GM21619 (cell line): Measurements from ENCODE around the gene MTUS2.

Experiments used
- ATAC-seq: cut with Tn5 transposase; IDR thresholded peaks from one replicate; pipeline ENCODE4 v1.9.1; 2021; ENCODE audit not compliant: unreplicated experiment

Gene MTUS2

GRCh38 chr13:29021717-29022116, 201.6 kb downstream of the MTUS2 start:
- no peak for ATAC-seq

GRCh38 chr13:29022410-29022809, 202.3 kb downstream of the MTUS2 start:
- ATAC-seq = no peak

- no peak for ATAC-seq
Observed at GRCh38 chr13:29022968-29023367, 202.8 kb downstream of the MTUS2 start.

- ATAC-seq = no peak
Observed at GRCh38 chr13:29024783-29025182, 204.6 kb downstream of the MTUS2 start.

- no peak for ATAC-seq
Observed at GRCh38 chr13:29028868-29029267, 208.7 kb downstream of the MTUS2 start.

- ATAC-seq = no peak
Observed at GRCh38 chr13:29038700-29039099, 218.6 kb downstream of the MTUS2 start.

GRCh38 chr13:29039212-29039611, 219.1 kb downstream of the MTUS2 start:
- ATAC-seq = no peak

GRCh38 chr13:29046588-29046987, 226.4 kb downstream of the MTUS2 start:
- no peak for ATAC-seq

- no peak for ATAC-seq
Observed at GRCh38 chr13:29049524-29049923, 229.4 kb downstream of the MTUS2 start.

GRCh38 chr13:29050719-29051118, 230.6 kb downstream of the MTUS2 start:
- no peak for ATAC-seq

- ATAC-seq = no peak
Observed at GRCh38 chr13:29059800-29060199, 239.7 kb downstream of the MTUS2 start.

- no peak for ATAC-seq
Observed at GRCh38 chr13:29065142-29065541, 245.0 kb downstream of the MTUS2 start.

- no peak for ATAC-seq
Observed at GRCh38 chr13:29067306-29067945, 247.3 kb downstream of the MTUS2 start.

GRCh38 chr13:29073755-29074154, 253.6 kb downstream of the MTUS2 start:
- no peak for ATAC-seq

- ATAC-seq = no peak
Observed at GRCh38 chr13:29077051-29077813, 257.1 kb downstream of the MTUS2 start.

GRCh38 chr13:29081036-29081435, 260.9 kb downstream of the MTUS2 start:
- peak; percentile 72 for ATAC-seq

- ATAC-seq = no peak
Observed at GRCh38 chr13:29081697-29082440, 261.7 kb downstream of the MTUS2 start.

GRCh38 chr13:29099781-29100406, 279.8 kb downstream of the MTUS2 start:
- ATAC-seq = no peak

- no peak for ATAC-seq
Observed at GRCh38 chr13:29100758-29101157, 280.6 kb downstream of the MTUS2 start.

- ATAC-seq = no peak
Observed at GRCh38 chr13:29101409-29101808, 281.3 kb downstream of the MTUS2 start.

- ATAC-seq = no peak
Observed at GRCh38 chr13:29101905-29102304, 281.8 kb downstream of the MTUS2 start.
